ENCODE results near the gene TINAG.
A peak's percentile ranks its signal among the peaks of the same experiment; 100 is the strongest.
"Not testable (repeated sequence)": the region's sequence is repeated elsewhere in the genome, so short reads cannot be mapped to it uniquely, and the experiment has no call there.

The TINAG gene

GRCh38 chr6:54310377-54311152, 2.3 kb downstream of the TINAG start:
- DNase-seq: no peak

DNA sequence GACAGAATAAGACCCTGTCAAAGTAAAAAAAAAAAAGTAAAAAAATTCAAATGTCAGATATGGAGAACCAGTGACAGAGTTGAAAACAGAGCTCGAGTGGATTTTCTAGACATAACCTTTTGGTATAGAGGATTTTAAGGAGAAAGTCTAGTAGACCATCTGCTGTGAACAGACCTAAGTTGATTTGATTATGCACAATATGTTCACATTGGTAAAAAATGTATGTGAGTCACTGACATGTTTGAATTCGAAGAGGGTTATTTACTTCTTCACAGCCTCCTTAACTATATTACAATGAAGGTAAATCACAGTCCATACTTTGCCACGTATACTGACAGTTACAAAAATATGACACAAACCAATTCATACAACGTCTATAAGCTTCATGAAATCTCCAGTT, 7.4 kb downstream of the TINAG start:
- DNase-seq: peak; percentile 21

- peak; percentile 81 for DNase-seq
These were observed 12.6 kb downstream of the TINAG start for GRCh38 chr6:54320871-54321270.

DNA sequence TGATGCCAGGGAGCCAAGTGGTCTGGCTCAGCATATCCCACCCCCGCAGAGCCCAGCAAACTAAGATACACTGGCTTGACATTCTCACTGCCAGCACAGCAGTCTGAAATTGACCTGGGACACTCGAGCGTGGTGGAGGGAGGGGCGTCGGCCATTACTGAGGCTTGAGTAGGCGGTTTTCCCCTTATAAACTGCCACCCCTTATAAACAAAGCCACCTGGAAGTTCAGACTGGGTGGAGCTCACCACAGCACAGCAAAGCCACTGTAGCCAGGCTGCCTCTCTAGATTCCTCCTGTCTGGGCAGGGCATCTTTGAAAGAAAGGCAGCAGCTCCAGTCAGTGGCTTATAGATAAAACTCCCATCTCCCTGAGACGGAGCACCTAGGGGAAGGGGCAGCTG, 19.4 kb downstream of the TINAG start:
- no peak for DNase-seq

- DNase-seq: not testable (repeated sequence)
These were observed 23.3 kb downstream of the TINAG start for GRCh38 chr6:54331571-54331970.

- DNase-seq: no peak
These were observed 27.6 kb downstream of the TINAG start for GRCh38 chr6:54335871-54336270.

- no peak for DNase-seq
These were observed 45.7 kb downstream of the TINAG start for GRCh38 chr6:54353975-54354374.

GRCh38 chr6:54354608-54355007, 46.4 kb downstream of the TINAG start:
- no peak for DNase-seq

- DNase-seq: no peak
These were observed 48.9 kb downstream of the TINAG start for GRCh38 chr6:54357141-54357540.

- no peak for DNase-seq
These were observed 52.9 kb downstream of the TINAG start for GRCh38 chr6:54361188-54361587.

DNA sequence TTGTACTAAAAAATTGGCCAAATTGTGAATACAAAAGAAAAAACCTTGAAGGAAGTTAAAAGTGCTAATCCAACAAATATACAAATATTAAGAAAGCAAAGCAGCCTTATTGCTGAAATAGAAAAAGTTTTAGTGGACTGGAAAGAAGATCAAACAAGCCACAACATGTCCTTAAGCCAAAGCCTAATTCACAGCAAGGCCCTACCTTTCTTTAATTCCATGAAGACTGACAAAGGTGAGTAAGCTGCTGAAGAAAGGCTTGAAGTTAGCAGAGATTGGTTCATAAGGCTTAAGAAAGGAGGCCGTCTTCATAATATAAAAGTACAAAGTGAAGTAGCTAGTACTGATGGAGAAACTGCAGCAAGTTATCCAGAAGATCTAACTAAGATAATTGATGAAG, 53.5 kb downstream of the TINAG start:
- DNase-seq: no peak

DNA sequence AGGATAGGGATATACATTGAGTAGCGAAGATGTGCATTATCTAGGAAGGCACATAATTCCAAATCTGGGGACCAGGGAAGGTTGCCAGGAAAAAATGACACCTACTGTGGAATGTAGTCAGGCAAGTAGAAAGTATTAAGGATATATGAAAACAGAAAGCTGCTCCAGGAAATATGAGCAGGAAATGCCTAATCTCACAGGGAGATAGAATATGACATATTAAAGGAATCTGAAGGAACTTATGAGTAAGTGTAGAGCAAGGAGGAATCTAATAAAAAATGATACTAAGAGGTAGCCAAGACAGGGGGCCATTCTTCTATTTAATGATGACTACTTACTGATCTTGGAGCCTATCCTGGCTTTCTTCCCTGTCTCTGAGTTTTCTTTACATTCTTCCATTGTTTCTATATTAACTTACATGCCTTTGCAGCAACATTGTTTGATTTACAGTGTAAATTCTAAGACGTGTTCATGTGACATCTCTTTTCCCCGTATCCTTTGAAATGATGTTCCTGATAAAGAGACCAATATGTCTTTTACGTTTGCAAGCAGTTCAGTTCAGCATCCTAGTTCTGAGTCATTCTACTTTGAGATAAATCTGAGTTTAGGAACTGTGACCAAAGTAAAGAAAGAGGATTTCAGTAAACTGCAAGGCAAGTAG, 58.6 kb downstream of the TINAG start:
- no peak for DNase-seq

GRCh38 chr6:54377776-54378175, 69.5 kb downstream of the TINAG start:
- DNase-seq: no peak

DNA sequence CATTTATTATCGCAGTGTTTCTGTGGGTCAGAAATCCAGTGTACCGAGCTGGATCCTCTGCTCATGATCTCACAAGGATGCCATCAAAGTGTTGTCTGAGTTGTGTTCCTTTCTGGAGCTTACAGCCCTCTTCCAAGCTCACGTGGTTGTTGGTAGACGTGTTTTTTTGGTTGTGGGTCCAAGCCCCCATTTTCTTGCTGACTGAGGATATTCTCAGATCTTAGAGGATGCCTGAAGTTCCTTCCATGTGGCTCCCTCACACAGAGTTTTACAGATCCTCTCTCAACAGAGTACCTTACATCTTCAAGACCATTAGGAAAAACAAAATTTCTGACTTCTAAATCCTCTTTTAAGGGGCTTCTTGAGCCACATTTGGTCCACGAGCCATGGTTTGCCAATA, 78.1 kb downstream of the TINAG start:
- DNase-seq: no peak

DNA sequence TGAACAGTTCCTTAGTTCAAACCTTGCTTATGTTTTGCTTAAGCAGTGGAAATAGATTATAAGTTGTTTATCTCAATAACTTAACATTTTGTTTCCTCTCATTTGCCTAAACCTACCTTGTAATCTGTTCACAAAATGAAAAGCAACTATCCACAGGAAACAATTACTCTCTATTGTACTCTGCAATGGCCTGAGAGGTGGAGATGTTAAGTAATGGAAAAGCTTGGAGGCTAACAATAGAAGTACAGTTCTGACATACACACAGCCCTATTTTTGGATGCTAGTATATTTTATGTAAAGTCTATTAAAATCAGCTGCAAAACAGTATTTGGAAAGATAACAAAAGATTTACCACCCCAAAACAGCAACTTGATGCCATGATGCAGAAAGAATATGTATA, 82.1 kb downstream of the TINAG start:
- DNase-seq: no peak

DNA sequence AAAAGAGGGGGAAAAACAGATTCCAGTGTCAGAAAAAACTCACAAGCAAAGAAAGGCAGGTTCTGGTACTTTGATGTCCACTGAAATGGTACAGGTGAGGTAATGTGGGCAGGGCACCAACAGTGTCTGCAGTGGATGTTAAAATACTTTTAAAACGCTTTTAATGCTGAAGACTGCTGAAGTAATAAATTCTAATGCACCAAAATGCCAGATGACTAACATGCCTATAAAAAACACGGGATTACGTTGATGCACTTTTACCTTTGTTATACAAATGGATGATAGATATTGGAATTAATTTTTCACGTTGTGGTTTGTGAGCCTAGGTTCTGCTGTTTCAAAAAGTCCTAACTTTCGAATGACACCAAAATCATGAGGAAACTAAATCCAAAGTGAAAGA, 83.3 kb downstream of the TINAG start:
- DNase-seq: no peak

DNA sequence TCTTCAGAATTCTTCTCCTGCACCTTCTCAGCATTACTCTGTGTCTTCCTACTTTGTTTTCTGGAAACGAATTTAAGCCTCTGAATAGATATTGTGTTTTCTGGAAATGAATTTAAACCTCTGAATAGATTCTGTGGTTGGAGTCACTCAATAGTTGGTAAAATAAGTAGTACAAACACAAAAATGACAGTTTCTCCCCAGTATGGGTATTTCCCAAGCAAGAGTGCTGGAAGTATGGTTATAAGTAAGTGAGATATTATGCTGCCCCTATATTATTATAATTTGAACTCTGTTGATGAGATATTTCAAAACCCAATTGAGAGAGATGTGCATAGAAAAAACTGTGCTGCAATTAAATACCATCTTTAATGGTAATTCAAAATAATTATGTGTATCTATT, 94.9 kb downstream of the TINAG start:
- no peak for DNase-seq

- no peak for DNase-seq
These were observed 96.5 kb downstream of the TINAG start for GRCh38 chr6:54404791-54405190.

GRCh38 chr6:54411767-54412166, 103.5 kb downstream of the TINAG start:
- DNase-seq: no peak

DNA sequence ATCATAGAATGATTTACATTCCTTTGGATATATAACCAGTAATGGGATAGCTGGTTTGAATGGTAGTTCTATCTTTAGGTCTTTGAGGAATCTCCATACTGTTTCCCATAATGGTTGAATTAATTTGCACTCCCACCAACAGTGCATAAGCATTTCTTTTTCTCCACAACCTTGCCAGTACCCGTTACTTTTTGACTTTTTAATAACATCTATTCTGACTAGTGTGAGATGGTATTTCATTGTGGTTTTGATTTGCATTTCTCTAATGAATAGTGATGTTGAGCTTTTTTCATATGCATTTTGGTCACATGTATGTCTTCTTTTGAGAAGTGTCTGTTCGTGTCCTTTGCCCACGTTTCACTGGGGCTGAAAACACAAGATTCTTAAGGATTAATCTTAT, 107.3 kb downstream of the TINAG start:
- no peak for DNase-seq

DNA sequence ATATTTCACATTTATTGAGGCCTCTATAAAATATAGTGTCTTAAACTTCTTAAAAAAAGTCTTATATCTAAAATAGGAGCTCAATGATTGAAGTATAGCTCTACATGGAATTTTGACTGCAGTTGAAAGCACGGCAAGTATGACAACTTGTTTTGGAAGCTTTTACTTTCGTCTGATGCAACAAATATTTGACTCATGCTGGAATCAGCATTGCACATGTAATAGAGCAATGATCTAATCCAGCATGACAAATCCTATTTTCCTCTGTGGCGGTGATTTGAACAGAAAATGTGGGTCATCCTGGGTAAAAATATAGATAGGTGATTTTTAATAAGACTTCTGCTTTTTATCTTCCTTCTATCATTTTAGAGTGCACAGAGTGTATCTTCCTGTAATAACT, 111.6 kb downstream of the TINAG start:
- no peak for DNase-seq

GRCh38 chr6:54426995-54427394, 118.8 kb downstream of the TINAG start:
- DNase-seq: no peak

GRCh38 chr6:54427396-54427937, 119.2 kb downstream of the TINAG start:
- DNase-seq: no peak

DNA sequence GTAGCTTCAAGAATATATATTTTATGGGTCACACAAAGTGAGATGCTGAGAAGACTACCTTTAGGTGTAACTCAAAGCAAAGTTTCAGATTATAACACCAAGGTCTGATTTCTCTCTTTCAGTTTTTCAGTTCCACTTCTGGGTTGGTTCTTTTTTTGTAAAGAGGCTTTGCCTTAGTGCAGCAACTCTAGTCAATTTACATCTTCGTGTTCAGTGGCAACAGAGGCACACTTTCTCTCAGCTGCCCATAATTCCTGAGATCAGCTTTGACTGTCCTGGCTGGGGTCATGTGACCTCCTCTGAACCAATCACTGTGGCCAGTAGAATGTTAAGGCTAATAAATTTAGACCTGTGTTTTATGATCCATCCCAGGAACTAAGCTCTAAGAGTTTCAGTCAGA, 120.2 kb downstream of the TINAG start:
- no peak for DNase-seq

DNA sequence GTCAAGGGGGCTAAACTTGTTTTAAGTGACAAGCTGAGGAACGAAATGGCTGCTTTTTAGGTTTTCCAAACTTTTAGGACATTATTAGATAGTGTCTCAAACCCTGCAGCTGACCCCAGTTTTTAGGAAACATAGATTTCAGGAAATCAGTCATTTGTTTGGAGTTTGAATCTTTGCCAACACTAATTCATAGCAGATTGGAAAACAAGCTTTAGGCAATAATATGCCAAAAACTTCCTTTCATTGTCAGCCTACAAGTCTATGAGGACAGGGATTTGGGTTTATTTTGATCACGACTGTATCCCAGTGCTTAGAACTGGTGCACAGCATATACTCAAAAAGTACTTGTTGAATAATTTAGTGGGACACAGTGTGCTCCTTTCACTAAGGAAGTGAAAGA, 123.2 kb downstream of the TINAG start:
- no peak for DNase-seq

Data from NCI-H524 treated with DMSO at 0.1 percent for 48 hours (cell line).